Nephron progenitor cell (in vitro differentiated cells): ENCODE data around the gene ATP8B4.
A peak's percentile ranks its signal among the peaks of the same experiment; 100 is the strongest.

Experiments
- DNase-seq: peaks from one replicate; pipeline ENCODE4 v3.0.0; 2021
- H3K27ac Mint-ChIP-seq: 2 replicates; pipeline ENCODE4 v1.8.0; 2021; ENCODE audit warnings: mild to moderate bottlenecking, moderate library complexity, mixed read lengths
- H3K27me3 Mint-ChIP-seq: 2 replicates; pipeline ENCODE4 v1.8.0; 2021; ENCODE audit warnings: mild to moderate bottlenecking, low read depth, mixed read lengths; ENCODE audit not compliant: poor library complexity
- H3K36me3 Mint-ChIP-seq: 2 replicates; pipeline ENCODE4 v1.8.0; 2021; ENCODE audit warnings: low read depth, mixed read lengths
- H3K4me1 Mint-ChIP-seq: 2 replicates; pipeline ENCODE4 v1.8.0; 2021; ENCODE audit warnings: mixed read lengths
- H3K4me3 Mint-ChIP-seq: 2 replicates; pipeline ENCODE4 v1.8.0; 2021; ENCODE audit warnings: mild to moderate bottlenecking, moderate library complexity, mixed read lengths
- H3K9me3 Mint-ChIP-seq: 2 replicates; pipeline ENCODE4 v1.8.0; 2021; ENCODE audit warnings: mild to moderate bottlenecking, moderate library complexity, mixed read lengths
- TF ChIP-seq, protein P1 (sequence below): fragments of 200-600 bp; sonication (generic); IDR thresholded peaks from 2 replicates; pipeline ENCODE4 v1.5.0; 2021; ENCODE audit warnings: antibody characterized with exemption

ATP8B4 gene

DNA sequence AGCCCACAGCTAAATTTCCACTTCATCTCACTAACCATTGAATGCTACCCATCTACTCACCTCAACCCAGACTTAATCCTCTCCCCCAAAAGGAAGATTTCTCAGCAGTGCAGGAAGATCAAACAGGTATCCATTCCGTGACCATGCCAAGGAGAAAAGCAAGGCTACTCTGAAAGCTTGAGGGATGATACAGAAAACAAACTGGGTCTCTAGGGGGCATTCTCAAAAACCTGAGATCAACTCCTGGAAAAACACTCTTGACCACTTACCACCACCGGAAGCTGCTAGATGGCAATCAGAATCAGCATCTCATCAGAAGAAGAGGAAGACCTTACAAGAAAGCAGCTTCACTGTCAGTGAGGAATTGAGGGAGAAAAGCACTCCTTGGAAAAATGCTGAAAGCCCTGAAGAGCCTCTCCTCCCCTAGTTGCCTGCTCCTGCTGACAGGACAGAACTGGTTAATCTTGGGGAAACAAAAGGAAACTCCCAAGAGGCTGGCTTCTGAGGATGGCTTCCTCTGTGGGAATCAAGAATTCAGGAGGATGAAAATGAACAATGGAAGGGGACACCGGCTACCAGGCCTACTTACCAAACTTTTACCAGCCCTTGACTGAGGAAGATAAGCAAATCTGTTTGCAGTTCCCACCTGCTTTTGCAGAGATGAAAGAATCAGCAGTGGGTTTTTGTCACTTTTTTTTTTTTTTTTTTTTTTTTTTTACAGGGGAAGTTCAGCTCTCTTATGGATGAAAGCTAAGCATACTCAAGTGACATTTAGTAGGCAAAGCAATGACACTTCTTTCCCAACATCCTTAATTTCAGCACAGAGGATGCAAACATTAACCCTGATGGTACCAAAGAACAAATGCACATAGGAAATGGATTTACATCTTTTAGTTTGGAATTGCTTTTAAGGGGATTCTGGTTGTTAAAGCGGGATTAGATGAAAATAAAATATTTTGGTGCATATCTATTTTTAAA is at the start of gene ATP8B4:
Gene ATP8B4 (minus strand): TSS at position 171 of the 978 bp plus-strand sequence. CDS start 12,267 bp downstream, outside the sequence.
- TF ChIP-seq, protein P1, sequence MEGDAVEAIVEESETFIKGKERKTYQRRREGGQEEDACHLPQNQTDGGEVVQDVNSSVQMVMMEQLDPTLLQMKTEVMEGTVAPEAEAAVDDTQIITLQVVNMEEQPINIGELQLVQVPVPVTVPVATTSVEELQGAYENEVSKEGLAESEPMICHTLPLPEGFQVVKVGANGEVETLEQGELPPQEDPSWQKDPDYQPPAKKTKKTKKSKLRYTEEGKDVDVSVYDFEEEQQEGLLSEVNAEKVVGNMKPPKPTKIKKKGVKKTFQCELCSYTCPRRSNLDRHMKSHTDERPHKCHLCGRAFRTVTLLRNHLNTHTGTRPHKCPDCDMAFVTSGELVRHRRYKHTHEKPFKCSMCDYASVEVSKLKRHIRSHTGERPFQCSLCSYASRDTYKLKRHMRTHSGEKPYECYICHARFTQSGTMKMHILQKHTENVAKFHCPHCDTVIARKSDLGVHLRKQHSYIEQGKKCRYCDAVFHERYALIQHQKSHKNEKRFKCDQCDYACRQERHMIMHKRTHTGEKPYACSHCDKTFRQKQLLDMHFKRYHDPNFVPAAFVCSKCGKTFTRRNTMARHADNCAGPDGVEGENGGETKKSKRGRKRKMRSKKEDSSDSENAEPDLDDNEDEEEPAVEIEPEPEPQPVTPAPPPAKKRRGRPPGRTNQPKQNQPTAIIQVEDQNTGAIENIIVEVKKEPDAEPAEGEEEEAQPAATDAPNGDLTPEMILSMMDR: no peak

DNA sequence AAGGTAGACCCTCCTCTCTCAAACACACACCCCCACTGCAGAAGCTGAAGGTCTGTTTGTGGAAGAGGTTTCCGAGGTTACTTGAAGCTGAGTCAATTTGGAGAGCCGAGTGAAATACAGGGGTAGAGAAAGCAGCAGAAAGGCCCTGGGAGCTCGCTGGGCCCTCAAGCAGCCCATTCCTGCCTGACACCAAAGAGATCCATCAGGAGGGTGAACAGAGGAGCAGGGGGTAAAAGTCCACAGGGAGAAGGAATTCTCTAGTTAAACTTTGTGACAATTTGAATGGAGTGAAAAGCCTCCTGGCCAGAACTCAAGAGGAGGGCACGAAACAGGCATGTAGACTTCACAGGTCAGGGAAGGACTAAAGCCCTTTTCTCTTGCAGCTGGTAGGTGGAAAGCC is 49.3 kb upstream of the ATP8B4 start:
- no peaks in the 10 kb centered on the region for H3K27me3 Mint-ChIP-seq
- H3K27ac Mint-ChIP-seq: no peak overlapping the region
- H3K36me3 Mint-ChIP-seq: peaks cover 7% of the 10 kb centered on the region
- TF ChIP-seq, protein P1: no peak
- H3K4me3 Mint-ChIP-seq: no peak overlapping the region
- no peak for DNase-seq
- no peaks in the 10 kb centered on the region for H3K4me1 Mint-ChIP-seq
- H3K9me3 Mint-ChIP-seq: peaks cover 30% of the 10 kb centered on the region

More for the DNA sequence above, at the start of gene ATP8B4:
- DNase-seq: no peak
- Mint-ChIP-seq H3K4me3 (no peak within 1 kb of the TSS), H3K4me1 (peaks cover 19% of the 10 kb centered on the region), H3K36me3 (peaks cover 9% of the 10 kb centered on the region), H3K27me3 (no peaks in the 10 kb centered on the region), H3K27ac (peak within 1 kb of the TSS; percentile 19), H3K9me3 (peaks cover 11% of the 10 kb centered on the region)

GRCh38 chr15:50167110-50167509 is 48.1 kb upstream of the ATP8B4 start:
- no peak overlapping the region for H3K4me3 Mint-ChIP-seq
- H3K27me3 Mint-ChIP-seq: no peaks in the 10 kb centered on the region
- DNase-seq: no peak
- no peak overlapping the region for H3K27ac Mint-ChIP-seq
- peaks cover 7% of the 10 kb centered on the region for H3K36me3 Mint-ChIP-seq
- H3K4me1 Mint-ChIP-seq: no peaks in the 10 kb centered on the region
- H3K9me3 Mint-ChIP-seq: peaks cover 31% of the 10 kb centered on the region
- TF ChIP-seq, protein P1: no peak

GRCh38 chr15:50166216-50166615 is 47.2 kb upstream of the ATP8B4 start:
- TF ChIP-seq, protein P1: no peak
- Mint-ChIP-seq H3K4me1 (no peaks in the 10 kb centered on the region), H3K27me3 (no peaks in the 10 kb centered on the region), H3K9me3 (peaks cover 23% of the 10 kb centered on the region), H3K36me3 (peaks cover under 1% of the 10 kb centered on the region), H3K4me3 (no peak overlapping the region), H3K27ac (no peak overlapping the region)
- no peak for DNase-seq

GRCh38 chr15:50164458-50164857 is 45.4 kb upstream of the ATP8B4 start:
- TF ChIP-seq, protein P1: no peak
- Mint-ChIP-seq H3K9me3 (peaks cover 20% of the 10 kb centered on the region), H3K27me3 (no peaks in the 10 kb centered on the region), H3K4me1 (no peaks in the 10 kb centered on the region), H3K27ac (no peak overlapping the region), H3K4me3 (no peak overlapping the region), H3K36me3 (peaks cover 1% of the 10 kb centered on the region)
- no peak for DNase-seq
